Measurements from ENCODE around the gene SLC36A1. TPM values are rescaled to one million over a fixed set of nuclear protein-coding genes. Genes with fewer than 3 reads are reported as not detected.

SLC36A1 gene
- total RNA-seq, 1 experiment from 2014 or later, result 11.0 TPM

DNA sequence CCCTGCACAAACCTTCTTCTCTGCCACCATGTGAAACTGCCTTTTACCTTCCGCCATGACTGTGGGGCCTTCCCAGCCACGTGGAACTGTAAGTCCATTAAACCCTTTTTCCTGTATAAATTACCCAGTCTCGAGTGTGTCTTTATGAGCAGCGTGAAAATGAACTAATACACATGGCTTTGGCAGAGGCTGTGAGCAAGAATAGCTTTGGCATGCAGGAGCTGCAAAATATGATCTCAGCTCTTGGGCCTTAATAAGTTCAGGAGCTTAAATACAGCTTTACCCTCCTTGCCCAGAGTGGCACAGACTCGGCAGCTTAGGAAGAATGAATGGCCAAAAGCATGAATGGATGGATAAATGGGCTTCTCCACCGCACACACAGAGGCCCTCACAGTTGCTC, 15.7 kb upstream of the SLC36A1 start:
- no peaks in the 10 kb centered on the region for H3K27me3 ChIP-seq (ENCODE audit: insufficient read depth, low read depth)
- TF ChIP-seq EZH2 (IDR thresholded peaks at IDR 0.05; ENCODE audit: low read depth), result no peak
- TF ChIP-seq, protein P1, sequence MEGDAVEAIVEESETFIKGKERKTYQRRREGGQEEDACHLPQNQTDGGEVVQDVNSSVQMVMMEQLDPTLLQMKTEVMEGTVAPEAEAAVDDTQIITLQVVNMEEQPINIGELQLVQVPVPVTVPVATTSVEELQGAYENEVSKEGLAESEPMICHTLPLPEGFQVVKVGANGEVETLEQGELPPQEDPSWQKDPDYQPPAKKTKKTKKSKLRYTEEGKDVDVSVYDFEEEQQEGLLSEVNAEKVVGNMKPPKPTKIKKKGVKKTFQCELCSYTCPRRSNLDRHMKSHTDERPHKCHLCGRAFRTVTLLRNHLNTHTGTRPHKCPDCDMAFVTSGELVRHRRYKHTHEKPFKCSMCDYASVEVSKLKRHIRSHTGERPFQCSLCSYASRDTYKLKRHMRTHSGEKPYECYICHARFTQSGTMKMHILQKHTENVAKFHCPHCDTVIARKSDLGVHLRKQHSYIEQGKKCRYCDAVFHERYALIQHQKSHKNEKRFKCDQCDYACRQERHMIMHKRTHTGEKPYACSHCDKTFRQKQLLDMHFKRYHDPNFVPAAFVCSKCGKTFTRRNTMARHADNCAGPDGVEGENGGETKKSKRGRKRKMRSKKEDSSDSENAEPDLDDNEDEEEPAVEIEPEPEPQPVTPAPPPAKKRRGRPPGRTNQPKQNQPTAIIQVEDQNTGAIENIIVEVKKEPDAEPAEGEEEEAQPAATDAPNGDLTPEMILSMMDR (conservative IDR thresholded peaks at IDR 0.05), result no peak

DNA sequence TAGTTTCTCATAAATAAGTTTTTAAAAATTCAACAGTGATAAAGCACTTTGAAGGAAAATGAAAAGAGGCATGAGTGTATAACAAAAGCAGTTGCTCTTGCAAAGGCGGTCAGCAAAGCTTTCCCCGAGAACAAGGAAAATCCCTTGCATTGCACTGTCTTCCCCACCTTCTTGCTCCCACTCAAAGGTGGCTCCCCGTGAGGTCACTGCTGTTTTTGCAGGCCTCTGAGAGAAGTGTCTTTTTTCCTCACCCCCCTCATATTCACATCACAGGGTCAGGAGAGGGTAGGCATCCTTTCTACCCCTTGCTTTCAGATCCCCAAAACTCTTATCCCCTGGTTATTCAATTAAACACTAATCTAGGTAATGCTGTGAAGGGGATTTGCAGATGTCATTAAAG, 15.2 kb upstream of the SLC36A1 start:
- ChIA-PET POLR2A (ENCODE audit: unreplicated experiment) (no interaction called here), CTCF (no interaction called here)
- Histone ChIP-seq H3K4me3 (no peak overlapping the region), H3K9me3 (ENCODE audit: insufficient read depth, low read depth) (no peaks in the 10 kb centered on the region), H3K9me2 (ENCODE audit: insufficient read depth) (no peaks in the 10 kb centered on the region), H3K27me3 (ENCODE audit: insufficient read depth, low read depth) (no peaks in the 10 kb centered on the region), H3K27ac (no peak overlapping the region), H4K20me1 (ENCODE audit: insufficient read depth) (no peaks in the 10 kb centered on the region), H3K4me1 (replicated peaks; ENCODE audit: insufficient read depth) (no peaks in the 10 kb centered on the region), H3K79me2 (ENCODE audit: low read depth) (no peaks in the 10 kb centered on the region), H3K36me3 (ENCODE audit: low read depth) (no peaks in the 10 kb centered on the region), H3K4me2 (no peak overlapping the region), H3F3A (ENCODE audit: insufficient read depth, low read depth) (no peaks in the 10 kb centered on the region), H2AFZ (no peak overlapping the region)
- intact Hi-C loops (cut with micrococcal nuclease; ENCODE audit: unreplicated experiment), result no loop called here
- no TSS peak for BruUV-seq (replicated peaks)
- no peak for DNase-seq
- TF ChIP-seq EZH2 (IDR thresholded peaks at IDR 0.05; ENCODE audit: low read depth), result no peak
- TF ChIP-seq, protein P1 (conservative IDR thresholded peaks at IDR 0.05), result no peak

More for the DNA sequence above, 15.7 kb upstream of the SLC36A1 start:
- Histone ChIP-seq H3K27ac (no peak overlapping the region), H3K4me2 (no peak overlapping the region), H3K4me3 (no peak overlapping the region), H3K36me3 (ENCODE audit: low read depth) (no peaks in the 10 kb centered on the region), H3F3A (ENCODE audit: insufficient read depth, low read depth) (no peaks in the 10 kb centered on the region), H3K4me1 (replicated peaks; ENCODE audit: insufficient read depth) (no peaks in the 10 kb centered on the region), H3K9me2 (ENCODE audit: insufficient read depth) (no peaks in the 10 kb centered on the region), H2AFZ (no peak overlapping the region), H3K9me3 (ENCODE audit: insufficient read depth, low read depth) (no peaks in the 10 kb centered on the region), H4K20me1 (ENCODE audit: insufficient read depth) (no peaks in the 10 kb centered on the region), H3K79me2 (ENCODE audit: low read depth) (no peaks in the 10 kb centered on the region)
- ChIA-PET CTCF (no interaction called here), POLR2A (ENCODE audit: unreplicated experiment) (no interaction called here)
- DNase-seq, result no peak
- intact Hi-C loops (cut with micrococcal nuclease; ENCODE audit: unreplicated experiment), result no loop called here
- BruUV-seq (replicated peaks), result no TSS peak

DNA sequence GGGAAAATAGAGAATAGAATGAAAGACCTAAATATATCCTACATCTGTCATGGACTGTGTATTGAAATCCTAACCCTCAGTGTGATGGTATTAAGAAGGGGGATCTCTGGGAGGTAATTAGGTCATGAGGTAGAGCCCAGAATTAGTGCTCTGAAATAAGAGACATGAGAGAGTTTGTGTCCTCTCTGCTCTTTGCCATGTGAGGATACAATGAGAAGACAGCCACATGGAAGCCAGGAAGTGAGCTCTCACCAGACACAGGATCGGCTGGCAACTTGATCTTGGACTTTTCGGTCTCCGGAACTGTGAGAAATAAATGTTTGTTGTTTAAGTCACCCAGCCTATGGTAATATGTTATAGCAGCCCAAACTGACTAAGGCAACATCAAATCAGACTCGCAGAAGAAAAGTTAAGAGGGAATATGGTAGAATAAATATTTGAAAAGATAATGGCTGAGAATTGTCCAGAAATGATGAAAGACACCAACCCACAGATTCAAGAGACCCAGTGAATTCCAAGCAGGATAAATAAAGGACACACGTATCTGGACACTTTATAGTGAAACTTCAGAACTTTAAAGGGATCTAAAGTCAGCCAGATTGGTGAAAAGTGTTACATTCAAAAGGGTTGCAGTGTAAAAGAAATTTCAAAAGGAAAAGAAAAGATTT, 12.7 kb upstream of the SLC36A1 start:
- H3K4me2 ChIP-seq, result no peak overlapping the region
- no peaks in the 10 kb centered on the region for H3F3A ChIP-seq (ENCODE audit: insufficient read depth, low read depth)
- no peaks in the 10 kb centered on the region; the same call in 1 of the 2 replicates for H3K9me3 ChIP-seq (ENCODE audit: insufficient read depth, low read depth)
- no peak overlapping the region for H3K4me3 ChIP-seq
- H3K27me3 ChIP-seq (ENCODE audit: insufficient read depth, low read depth), result no peaks in the 10 kb centered on the region
- BruUV-seq (replicated peaks), result no TSS peak
- no peaks in the 10 kb centered on the region for H3K36me3 ChIP-seq (ENCODE audit: low read depth)
- no peaks in the 10 kb centered on the region for H4K20me1 ChIP-seq (ENCODE audit: insufficient read depth)
- no peak overlapping the region for H3K27ac ChIP-seq
- H3K9me2 ChIP-seq (ENCODE audit: insufficient read depth), result no peaks in the 10 kb centered on the region
- POLR2A ChIA-PET (ENCODE audit: unreplicated experiment), result no interaction called here
- TF ChIP-seq EZH2 (IDR thresholded peaks at IDR 0.05; ENCODE audit: low read depth), result no peak
- TF ChIP-seq, protein P1 (conservative IDR thresholded peaks at IDR 0.05), result no peak
- H3K4me1 ChIP-seq (replicated peaks; ENCODE audit: insufficient read depth), result no peaks in the 10 kb centered on the region
- intact Hi-C loops (cut with micrococcal nuclease; ENCODE audit: unreplicated experiment), result no loop called here
- no peak for DNase-seq
- CTCF ChIA-PET, result no interaction called here
- no peak overlapping the region for H2AFZ ChIP-seq
- H3K79me2 ChIP-seq (ENCODE audit: low read depth), result no peaks in the 10 kb centered on the region
